Astrocyte (in vitro differentiated cells and primary cell): ENCODE data around the gene PRDX5.

Experiments used
- CTCF ChIP-seq: IDR thresholded peaks from 2 replicates; pipeline ENCODE4 v1.5.1; 2011; ENCODE audit warnings: low read depth, mild to moderate bottlenecking, inconsistent platforms, low read length, moderate library complexity; ENCODE audit not compliant: insufficient read depth
- EZH2 ChIP-seq: IDR thresholded peaks from 2 replicates; pipeline ENCODE4 v1.6.1; 2012; ENCODE audit warnings: mild to moderate bottlenecking, low read length, inconsistent platforms; ENCODE audit not compliant: insufficient read depth

GRCh38 chr11:64288353-64288750, 29.6 kb upstream of the PRDX5 start:
- no peak for TF ChIP-seq CTCF
- no peak for TF ChIP-seq EZH2
